ENCODE measurements around the gene CNTNAP1. TPM values are rescaled to one million over a fixed set of nuclear protein-coding genes. Genes with fewer than 3 reads are reported as not detected.
A peak's percentile ranks its signal among the peaks of the same experiment; 100 is the strongest.

Gene CNTNAP1
- total RNA-seq, 2 experiments from 2014 or later = 4.4 to 4.5 TPM

DNA sequence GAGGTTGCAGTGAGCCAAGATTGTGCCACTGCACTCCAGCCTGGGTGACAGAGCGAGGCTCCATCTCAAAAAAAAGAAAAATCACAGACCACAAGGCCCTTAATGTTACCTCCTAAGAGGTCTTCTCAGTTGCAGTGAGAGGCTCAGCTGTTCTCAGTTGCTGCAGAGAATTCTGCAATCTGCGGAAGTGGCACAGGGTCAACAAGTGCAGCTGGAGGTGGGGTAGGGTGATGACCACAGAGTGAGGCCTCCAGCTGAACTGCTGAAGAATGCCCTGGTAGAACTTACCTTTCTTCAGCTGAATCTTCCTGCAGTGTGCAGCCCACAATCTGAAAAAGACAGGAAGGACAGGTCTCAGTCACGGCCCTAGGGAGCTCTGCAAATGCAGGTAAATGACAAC is 26.3 kb downstream of the CNTNAP1 start:
- H3K36me3 ChIP-seq (ENCODE audit: insufficient read depth, low read length) = peaks cover 90% of the 10 kb centered on the region
- H3K27me3 ChIP-seq (ENCODE audit: control insufficient read depth in 1 of 2, insufficient read depth in 2 of 2, low read length in 2 of 2) = no peaks in the 10 kb centered on the region
- no peak overlapping the region for H3K27ac ChIP-seq (ENCODE audit: low read depth in 1 of 2, low read length in 2 of 2)
- CTCF ChIA-PET = no interaction called here
- ATAC-seq (ENCODE audit: poor library complexity) = peak; percentile 22
- intact Hi-C loops (cut with DNase I, micrococcal nuclease) = no loop called here
- POLR2A ChIA-PET = interaction anchor here (0.7 to 1.2 kb wide), 2 partner anchors 25 to 26 kb away, joined by 3 read pairs; partner anchors contain the start of gene CNTNAP1
- Mint-ChIP-seq H3K4me1 (ENCODE audit: low read depth) (peaks cover 36% of the 10 kb centered on the region), H3K9me3 (no peaks in the 10 kb centered on the region), H3K27me3 (no peaks in the 10 kb centered on the region), H3K4me3 (no peak overlapping the region), H3K36me3 (ENCODE audit: low read depth) (peaks cover 93% of the 10 kb centered on the region), H3K27ac (no peak overlapping the region)
- H3K9me3 ChIP-seq (ENCODE audit: control insufficient read depth in 1 of 2, insufficient read depth in 1 of 2, low read length in 2 of 2) = no peaks in the 10 kb centered on the region
- peaks cover 58% of the 10 kb centered on the region for H3K4me1 ChIP-seq (ENCODE audit: insufficient read depth, low read length)
- TF ChIP-seq, protein P1, sequence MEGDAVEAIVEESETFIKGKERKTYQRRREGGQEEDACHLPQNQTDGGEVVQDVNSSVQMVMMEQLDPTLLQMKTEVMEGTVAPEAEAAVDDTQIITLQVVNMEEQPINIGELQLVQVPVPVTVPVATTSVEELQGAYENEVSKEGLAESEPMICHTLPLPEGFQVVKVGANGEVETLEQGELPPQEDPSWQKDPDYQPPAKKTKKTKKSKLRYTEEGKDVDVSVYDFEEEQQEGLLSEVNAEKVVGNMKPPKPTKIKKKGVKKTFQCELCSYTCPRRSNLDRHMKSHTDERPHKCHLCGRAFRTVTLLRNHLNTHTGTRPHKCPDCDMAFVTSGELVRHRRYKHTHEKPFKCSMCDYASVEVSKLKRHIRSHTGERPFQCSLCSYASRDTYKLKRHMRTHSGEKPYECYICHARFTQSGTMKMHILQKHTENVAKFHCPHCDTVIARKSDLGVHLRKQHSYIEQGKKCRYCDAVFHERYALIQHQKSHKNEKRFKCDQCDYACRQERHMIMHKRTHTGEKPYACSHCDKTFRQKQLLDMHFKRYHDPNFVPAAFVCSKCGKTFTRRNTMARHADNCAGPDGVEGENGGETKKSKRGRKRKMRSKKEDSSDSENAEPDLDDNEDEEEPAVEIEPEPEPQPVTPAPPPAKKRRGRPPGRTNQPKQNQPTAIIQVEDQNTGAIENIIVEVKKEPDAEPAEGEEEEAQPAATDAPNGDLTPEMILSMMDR (IDR thresholded peaks at IDR 0.05) = no peak
- no peak overlapping the region for H3K4me3 ChIP-seq (ENCODE audit: low read length)
- peak in 1 of 14 experiments; percentile 27 for DNase-seq

DNA sequence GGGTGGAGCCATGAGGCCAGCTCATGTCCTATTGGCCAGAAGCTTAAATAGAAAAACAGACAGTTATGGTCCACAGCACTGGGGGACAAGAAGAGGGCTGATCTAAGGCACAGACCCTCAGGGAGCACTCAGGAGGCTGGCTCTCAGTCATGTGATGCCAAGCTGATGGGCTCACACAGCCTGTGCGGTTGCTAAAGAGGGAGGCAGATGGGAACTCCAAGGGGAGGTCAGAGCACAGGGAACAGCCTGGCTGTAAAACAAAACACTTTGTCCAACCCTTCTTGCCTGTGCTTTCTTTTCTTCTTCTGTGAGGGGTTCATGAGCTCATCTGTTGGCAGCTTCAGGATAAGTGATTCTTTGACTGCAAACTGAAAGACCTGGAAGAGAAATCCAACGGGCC is 27.2 kb downstream of the CNTNAP1 start:
- H3K4me3 Mint-ChIP-seq = no peak overlapping the region
- Histone ChIP-seq H3K27me3 (ENCODE audit: control insufficient read depth in 1 of 2, insufficient read depth in 2 of 2, low read length in 2 of 2) (no peaks in the 10 kb centered on the region), H3K27ac (ENCODE audit: low read depth in 1 of 2, low read length in 2 of 2) (no peak overlapping the region), H3K36me3 (ENCODE audit: insufficient read depth, low read length) (peaks cover 89% of the 10 kb centered on the region), H3K4me3 (ENCODE audit: low read length) (no peak overlapping the region), H3K4me1 (ENCODE audit: insufficient read depth, low read length) (peaks cover 49% of the 10 kb centered on the region), H3K9me3 (ENCODE audit: control insufficient read depth in 1 of 2, insufficient read depth in 1 of 2, low read length in 2 of 2) (no peaks in the 10 kb centered on the region)
- POLR2A ChIA-PET = interaction anchor here (1.2 kb wide), 1 partner anchor 26 kb away, joined by 3 read pairs; no protein-coding TSS in a partner anchor
- no peak for ATAC-seq (ENCODE audit: poor library complexity)
- no peak for DNase-seq
- H3K27me3 Mint-ChIP-seq = no peaks in the 10 kb centered on the region
- H3K36me3 Mint-ChIP-seq (ENCODE audit: low read depth) = peaks cover 92% of the 10 kb centered on the region
- H3K27ac Mint-ChIP-seq = no peak overlapping the region
- TF ChIP-seq, protein P1 (IDR thresholded peaks at IDR 0.05) = no peak
- intact Hi-C loops (cut with DNase I, micrococcal nuclease) = no loop called here
- peaks cover 33% of the 10 kb centered on the region for H3K4me1 Mint-ChIP-seq (ENCODE audit: low read depth)
- H3K9me3 Mint-ChIP-seq = no peaks in the 10 kb centered on the region
- CTCF ChIA-PET = interaction anchor here (0.8 to 1.2 kb wide), 2 partner anchors 34 to 114 kb away, joined by 3 read pairs; partner anchors contain the start of gene BECN1

DNA sequence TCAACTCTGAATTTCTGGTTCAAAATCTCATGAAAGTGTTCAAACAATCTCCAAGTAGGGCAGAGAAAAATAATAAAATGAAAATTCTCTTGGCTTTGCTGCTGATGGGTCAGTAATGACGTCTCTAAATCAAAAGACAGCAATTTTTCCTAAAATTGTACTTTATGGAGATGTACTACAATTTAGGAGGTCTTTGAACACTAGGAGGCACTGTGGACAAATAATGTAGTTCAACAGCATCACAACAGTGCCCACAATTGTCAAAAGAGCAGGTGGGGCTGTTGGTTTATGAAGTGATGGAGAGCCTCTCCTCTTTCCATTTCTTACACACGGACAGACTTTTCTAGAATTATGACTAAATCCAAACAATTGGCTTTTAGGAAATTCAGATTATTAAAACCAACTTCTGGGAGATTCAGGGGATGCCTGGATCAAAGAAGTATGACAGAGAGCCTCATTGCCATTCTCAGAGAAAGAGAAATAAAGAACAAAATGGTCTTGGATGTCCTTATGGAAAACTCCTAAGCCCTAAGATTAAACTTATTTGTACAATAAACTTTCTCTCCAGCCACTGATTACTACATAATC is 38.8 kb downstream of the CNTNAP1 start:
- H3K27ac Mint-ChIP-seq = no peak overlapping the region
- H3K4me1 ChIP-seq (ENCODE audit: insufficient read depth, low read length) = no peaks in the 10 kb centered on the region
- H3K4me3 ChIP-seq (ENCODE audit: low read length) = no peak overlapping the region

More for the DNA sequence above, 38.8 kb downstream of the CNTNAP1 start:
- DNase-seq = peak in 9 of 14 experiments; percentile 2 to 80 (median 27)
- H3K27ac ChIP-seq (ENCODE audit: low read depth in 1 of 2, low read length in 2 of 2) = no peak overlapping the region
- H3K9me3 ChIP-seq (ENCODE audit: control insufficient read depth in 1 of 2, insufficient read depth in 1 of 2, low read length in 2 of 2) = no peaks in the 10 kb centered on the region
- peak; percentile 94 for ATAC-seq (ENCODE audit: poor library complexity)
- peaks cover 82% of the 10 kb centered on the region for H3K36me3 ChIP-seq (ENCODE audit: insufficient read depth, low read length)
- Mint-ChIP-seq H3K27me3 (no peaks in the 10 kb centered on the region), H3K9me3 (no peaks in the 10 kb centered on the region), H3K4me1 (ENCODE audit: low read depth) (no peaks in the 10 kb centered on the region), H3K36me3 (ENCODE audit: low read depth) (peaks cover 76% of the 10 kb centered on the region), H3K4me3 (no peak overlapping the region)
- ChIA-PET CTCF (interaction anchor here (0.7 to 1.0 kb wide), 2 partner anchors 43 to 51 kb away, joined by 3 read pairs; no protein-coding TSS in a partner anchor), POLR2A (no interaction called here)
- TF ChIP-seq, protein P1 (IDR thresholded peaks at IDR 0.05) = peak; percentile 75
- H3K27me3 ChIP-seq (ENCODE audit: control insufficient read depth in 1 of 2, insufficient read depth in 2 of 2, low read length in 2 of 2) = no peaks in the 10 kb centered on the region
- intact Hi-C loops (cut with DNase I, micrococcal nuclease) = loop anchor here (1.0 to 10.0 kb wide), 4 partner anchors 42 to 474 kb away; partner anchors contain the start of gene BECN1 (in 1 of the 2)
